ENCODE data around the gene LRIG1.
A peak's percentile ranks its signal among the peaks of the same experiment; 100 is the strongest.

The LRIG1 gene

GRCh38 chr3:66434726-66435125, 66.1 kb downstream of the LRIG1 start:
- TF ChIP-seq CTCF (IDR thresholded peaks at IDR 0.05; ENCODE audit: low read depth, low read length) = no peak
- no peak for DNase-seq (ENCODE audit: extremely low read depth, low read depth)

- DNase-seq (ENCODE audit: extremely low read depth, low read depth) = no peak
These were observed 67.4 kb downstream of the LRIG1 start for GRCh38 chr3:66433522-66433782.

GRCh38 chr3:66432767-66433521, 67.9 kb downstream of the LRIG1 start:
- no peak for TF ChIP-seq CTCF (IDR thresholded peaks at IDR 0.05; ENCODE audit: low read depth, low read length)
- no peak for DNase-seq (ENCODE audit: extremely low read depth, low read depth)

More at GRCh38 chr3:66433522-66433782, 67.4 kb downstream of the LRIG1 start:
- TF ChIP-seq CTCF (IDR thresholded peaks at IDR 0.05; ENCODE audit: low read depth, low read length) = no peak

- no peak for TF ChIP-seq CTCF (IDR thresholded peaks at IDR 0.05; ENCODE audit: low read depth, low read length)
These were observed 68.6 kb downstream of the LRIG1 start for GRCh38 chr3:66432041-66432766.

GRCh38 chr3:66431494-66431893, 69.3 kb downstream of the LRIG1 start:
- no peak for DNase-seq (ENCODE audit: extremely low read depth, low read depth)
- TF ChIP-seq CTCF (IDR thresholded peaks at IDR 0.05; ENCODE audit: low read depth, low read length) = no peak

More at GRCh38 chr3:66432041-66432766, 68.6 kb downstream of the LRIG1 start:
- no peak for DNase-seq (ENCODE audit: extremely low read depth, low read depth)

- no peak for TF ChIP-seq CTCF (IDR thresholded peaks at IDR 0.05; ENCODE audit: low read depth, low read length)
- DNase-seq (ENCODE audit: extremely low read depth, low read depth) = no peak
These were observed 69.9 kb downstream of the LRIG1 start for GRCh38 chr3:66430876-66431275.

GRCh38 chr3:66428733-66429132, 72.1 kb downstream of the LRIG1 start:
- TF ChIP-seq CTCF (IDR thresholded peaks at IDR 0.05; ENCODE audit: low read depth, low read length) = no peak
- DNase-seq (ENCODE audit: extremely low read depth, low read depth) = peak; percentile 95
